ENCODE measurements around the gene NCK2. TPM values are rescaled to one million over a fixed set of nuclear protein-coding genes. Genes with fewer than 3 reads are reported as not detected.

Gene NCK2
- total and polyA plus RNA-seq, 2 experiments from 2014 or later: 55.0 to 65.9 TPM

GRCh38 chr2:105721991-105722511 lies 22.7 kb upstream of the NCK2 start:
- Histone ChIP-seq H3K27ac (no peak overlapping the region), H3K4me1 (ENCODE audit: low read depth) (peaks cover 9% of the 10 kb centered on the region), H3K4me3 (no peak overlapping the region), H3K36me3 (no peaks in the 10 kb centered on the region), H3K27me3 (no peaks in the 10 kb centered on the region), H3K9me3 (ENCODE audit: low read depth) (no peaks in the 10 kb centered on the region)
- TF ChIP-seq, protein P1, sequence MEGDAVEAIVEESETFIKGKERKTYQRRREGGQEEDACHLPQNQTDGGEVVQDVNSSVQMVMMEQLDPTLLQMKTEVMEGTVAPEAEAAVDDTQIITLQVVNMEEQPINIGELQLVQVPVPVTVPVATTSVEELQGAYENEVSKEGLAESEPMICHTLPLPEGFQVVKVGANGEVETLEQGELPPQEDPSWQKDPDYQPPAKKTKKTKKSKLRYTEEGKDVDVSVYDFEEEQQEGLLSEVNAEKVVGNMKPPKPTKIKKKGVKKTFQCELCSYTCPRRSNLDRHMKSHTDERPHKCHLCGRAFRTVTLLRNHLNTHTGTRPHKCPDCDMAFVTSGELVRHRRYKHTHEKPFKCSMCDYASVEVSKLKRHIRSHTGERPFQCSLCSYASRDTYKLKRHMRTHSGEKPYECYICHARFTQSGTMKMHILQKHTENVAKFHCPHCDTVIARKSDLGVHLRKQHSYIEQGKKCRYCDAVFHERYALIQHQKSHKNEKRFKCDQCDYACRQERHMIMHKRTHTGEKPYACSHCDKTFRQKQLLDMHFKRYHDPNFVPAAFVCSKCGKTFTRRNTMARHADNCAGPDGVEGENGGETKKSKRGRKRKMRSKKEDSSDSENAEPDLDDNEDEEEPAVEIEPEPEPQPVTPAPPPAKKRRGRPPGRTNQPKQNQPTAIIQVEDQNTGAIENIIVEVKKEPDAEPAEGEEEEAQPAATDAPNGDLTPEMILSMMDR (IDR thresholded peaks at IDR 0.05; ENCODE audit: low read depth, low read length): no peak
- DNase-seq (ENCODE audit: low read depth in 1 of 2, low spot score in 1 of 2): no peak

- Histone ChIP-seq H3K4me1 (ENCODE audit: low read depth) (peaks cover 9% of the 10 kb centered on the region), H3K36me3 (no peaks in the 10 kb centered on the region), H3K9me3 (ENCODE audit: low read depth) (no peaks in the 10 kb centered on the region), H3K27me3 (no peaks in the 10 kb centered on the region), H3K4me3 (no peak overlapping the region), H3K27ac (no peak overlapping the region)
- TF ChIP-seq, protein P1 (IDR thresholded peaks at IDR 0.05; ENCODE audit: low read depth, low read length): no peak
- DNase-seq (ENCODE audit: low read depth in 1 of 2, low spot score in 1 of 2): no peak
Observed at GRCh38 chr2:105722726-105723297, 21.9 kb upstream of the NCK2 start.

GRCh38 chr2:105723431-105723830 lies 21.3 kb upstream of the NCK2 start:
- DNase-seq (ENCODE audit: low read depth in 1 of 2, low spot score in 1 of 2): no peak
- H3K27ac ChIP-seq: no peak overlapping the region
- H3K4me3 ChIP-seq: no peak overlapping the region
- H3K9me3 ChIP-seq (ENCODE audit: low read depth): no peaks in the 10 kb centered on the region
- H3K27me3 ChIP-seq: no peaks in the 10 kb centered on the region
- H3K4me1 ChIP-seq (ENCODE audit: low read depth): peaks cover 9% of the 10 kb centered on the region
- no peaks in the 10 kb centered on the region for H3K36me3 ChIP-seq
- TF ChIP-seq, protein P1 (IDR thresholded peaks at IDR 0.05; ENCODE audit: low read depth, low read length): no peak

DNA sequence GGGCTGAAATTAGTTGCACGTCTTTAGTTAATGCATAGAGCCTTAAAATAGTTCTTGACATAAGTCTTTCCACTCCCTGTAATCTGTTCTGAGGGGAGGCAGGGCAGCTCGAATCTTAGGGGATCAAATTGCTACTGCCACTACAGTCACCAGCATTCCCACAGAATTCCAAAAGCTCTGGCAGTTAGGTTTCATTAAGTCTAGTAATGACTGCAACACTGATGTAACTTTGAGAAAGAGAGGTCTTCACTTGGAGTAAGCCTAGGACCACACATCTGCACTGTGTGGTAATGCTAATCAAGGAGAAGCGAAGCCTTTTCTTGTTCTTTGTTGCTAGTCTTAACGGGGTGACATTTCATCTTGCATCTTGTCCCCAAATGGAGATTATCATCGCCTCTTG lies 19.3 kb upstream of the NCK2 start:
- Histone ChIP-seq H3K4me1 (ENCODE audit: low read depth) (peaks cover 9% of the 10 kb centered on the region), H3K27me3 (no peaks in the 10 kb centered on the region), H3K36me3 (no peaks in the 10 kb centered on the region), H3K9me3 (ENCODE audit: low read depth) (no peaks in the 10 kb centered on the region), H3K27ac (peak overlapping the region; percentile 66), H3K4me3 (no peak overlapping the region)
- TF ChIP-seq, protein P1 (IDR thresholded peaks at IDR 0.05; ENCODE audit: low read depth, low read length): no peak
- DNase-seq (ENCODE audit: low read depth in 1 of 2, low spot score in 1 of 2): peak in 1 of 2 donors; percentile 49

- H3K9me3 ChIP-seq (ENCODE audit: low read depth): no peaks in the 10 kb centered on the region
- peaks cover 5% of the 10 kb centered on the region for H3K4me1 ChIP-seq (ENCODE audit: low read depth)
- no peak for DNase-seq (ENCODE audit: low read depth in 1 of 2, low spot score in 1 of 2)
- H3K27ac ChIP-seq: no peak overlapping the region
- H3K27me3 ChIP-seq: no peaks in the 10 kb centered on the region
- no peak overlapping the region for H3K4me3 ChIP-seq
- TF ChIP-seq, protein P1 (IDR thresholded peaks at IDR 0.05; ENCODE audit: low read depth, low read length): no peak
- H3K36me3 ChIP-seq: no peaks in the 10 kb centered on the region
Observed at GRCh38 chr2:105730170-105730569, 14.5 kb upstream of the NCK2 start.
